Brain pericyte (primary cell): Measurements from ENCODE around the gene ZNHIT2.
"Not testable (repeated sequence)": the region's sequence is repeated elsewhere in the genome, so short reads cannot be mapped to it uniquely, and the experiment has no call there.

ENCODE experiments used
- DNase-seq: peaks from one replicate; pipeline ENCODE4 v3.0.0-alpha.2; 2012; ENCODE audit warnings: low read depth, low spot score

The ZNHIT2 gene

DNA sequence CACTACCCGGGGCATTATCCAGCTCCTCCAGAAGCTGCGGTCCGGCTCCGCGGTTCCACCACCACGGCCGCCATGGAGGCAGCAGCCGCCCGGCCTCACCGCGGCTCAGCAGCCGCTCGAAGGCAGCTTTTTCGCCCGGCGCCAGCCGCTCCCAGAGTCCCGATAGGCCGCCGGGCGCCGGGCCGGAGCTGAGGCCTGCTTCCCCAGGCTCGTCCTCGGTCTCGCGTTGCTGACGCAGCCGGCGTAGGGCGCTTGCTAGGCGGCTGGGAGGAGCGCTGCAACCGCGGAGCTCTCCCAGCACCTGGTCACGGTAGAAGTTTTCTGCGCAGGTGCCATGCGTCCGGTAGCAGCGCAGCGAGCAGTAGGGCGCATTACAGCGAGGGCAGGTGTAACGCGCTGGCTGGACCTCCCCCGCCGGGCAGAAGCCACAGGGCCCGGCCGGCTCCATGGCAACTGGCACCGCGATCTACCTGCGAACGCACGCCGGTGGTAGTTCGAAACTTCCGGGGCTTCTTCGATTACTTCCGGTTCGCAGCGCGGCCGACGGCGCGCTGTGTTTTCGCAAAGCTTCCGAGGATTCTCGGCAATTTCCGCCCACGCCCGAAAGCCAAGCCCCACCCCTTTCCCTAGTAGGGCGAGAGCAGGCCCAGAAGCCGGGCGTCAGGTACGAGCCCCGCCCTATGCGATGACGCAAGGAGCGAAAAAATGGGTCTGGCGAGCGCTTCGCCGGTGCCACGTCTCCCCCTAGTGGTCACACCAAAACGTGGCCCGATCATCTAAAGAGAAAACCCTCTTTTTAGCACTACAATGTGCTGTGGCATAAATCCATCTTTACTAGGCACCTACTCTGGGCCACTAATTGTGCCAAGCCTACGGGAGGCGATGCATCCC lies at the start of gene ZNHIT2:
ZNHIT2 (minus strand) TSS at position 496 of the 891 bp plus-strand sequence; CDS start at position 448, 48 bp downstream.
- DNase-seq, result peak; percentile 97

DNA sequence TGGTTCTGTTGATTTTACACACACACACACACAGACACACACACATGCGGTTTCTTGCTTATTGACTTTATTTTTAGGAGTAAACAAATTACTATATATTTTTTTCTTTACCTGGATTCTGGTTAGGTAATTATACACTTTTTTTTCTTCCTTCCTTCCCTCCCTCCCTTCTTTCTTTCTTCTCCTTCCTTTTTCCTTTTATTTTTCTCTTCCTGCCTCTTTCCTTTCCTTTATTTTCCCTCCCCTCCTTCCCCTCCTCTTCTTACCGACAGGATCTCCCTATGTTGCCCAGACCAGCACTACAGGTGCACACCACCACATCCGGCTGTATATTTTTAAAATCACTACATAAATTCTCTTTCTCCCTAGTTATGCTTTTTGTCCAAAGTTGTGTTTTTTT lies 49.4 kb upstream of the ZNHIT2 start:
- no peak for DNase-seq

DNA sequence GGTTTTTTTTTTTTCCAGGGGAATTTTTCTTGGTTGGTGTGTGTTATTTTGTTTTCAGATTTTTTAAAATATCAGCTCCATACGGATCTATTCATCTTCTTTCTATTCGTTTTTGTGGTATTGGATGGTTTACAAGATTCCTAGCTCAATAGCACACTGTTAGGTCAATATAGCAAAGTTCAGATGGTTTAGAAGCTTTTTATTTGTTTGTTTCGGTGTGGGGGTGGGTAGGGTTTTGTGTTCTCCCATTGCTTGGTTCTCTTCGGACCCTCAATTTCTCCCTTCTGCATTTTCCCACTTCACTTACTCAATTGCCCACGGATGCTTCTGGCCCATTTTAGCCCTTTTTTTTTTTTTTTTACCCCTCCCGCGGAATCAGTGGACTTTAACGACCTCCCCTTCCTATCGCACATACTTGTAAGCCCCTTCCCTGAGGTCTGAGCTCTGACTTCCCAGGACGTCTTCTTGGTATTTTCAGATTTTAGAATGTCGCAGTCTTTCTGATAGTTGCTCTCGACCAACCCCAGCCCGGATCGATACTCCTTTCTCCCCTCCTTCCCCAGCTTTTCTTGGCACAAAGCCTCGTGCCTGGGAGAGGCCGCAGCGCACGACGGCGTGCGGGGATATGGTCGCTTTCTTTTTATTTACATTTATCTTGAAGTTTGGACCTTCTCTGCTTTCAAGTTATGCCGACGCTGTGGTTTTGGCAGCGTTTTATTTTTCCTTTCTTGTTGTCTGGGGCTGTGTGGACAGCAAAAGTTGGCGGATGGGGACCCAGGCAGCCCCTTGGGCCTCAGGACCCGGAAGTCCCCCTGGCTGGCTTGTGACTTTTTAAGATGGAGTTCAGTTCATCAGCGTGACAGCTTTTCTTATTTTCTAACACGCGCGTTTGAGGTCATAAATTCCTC lies 48.2 kb upstream of the ZNHIT2 start:
- no peak for DNase-seq

DNA sequence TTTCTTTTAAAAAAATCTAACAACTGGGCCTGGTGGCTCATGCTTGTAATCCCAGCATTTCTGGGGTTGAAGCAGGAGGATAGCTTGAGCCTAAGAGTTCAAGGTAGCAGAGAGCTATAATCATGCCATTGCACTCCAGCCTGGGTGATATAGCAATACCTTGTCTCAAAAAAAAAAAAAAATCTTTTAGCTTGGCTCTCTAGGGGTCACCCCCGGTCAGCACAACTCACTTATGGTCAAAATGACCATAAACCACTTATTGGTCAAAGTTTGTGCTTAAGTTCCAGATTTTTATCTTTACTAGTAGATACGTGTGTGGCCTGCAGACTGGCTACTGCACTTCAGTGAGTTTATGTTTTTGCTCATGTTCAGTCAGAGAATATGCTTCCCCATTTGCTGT lies 46.2 kb upstream of the ZNHIT2 start:
- DNase-seq, result no peak

DNA sequence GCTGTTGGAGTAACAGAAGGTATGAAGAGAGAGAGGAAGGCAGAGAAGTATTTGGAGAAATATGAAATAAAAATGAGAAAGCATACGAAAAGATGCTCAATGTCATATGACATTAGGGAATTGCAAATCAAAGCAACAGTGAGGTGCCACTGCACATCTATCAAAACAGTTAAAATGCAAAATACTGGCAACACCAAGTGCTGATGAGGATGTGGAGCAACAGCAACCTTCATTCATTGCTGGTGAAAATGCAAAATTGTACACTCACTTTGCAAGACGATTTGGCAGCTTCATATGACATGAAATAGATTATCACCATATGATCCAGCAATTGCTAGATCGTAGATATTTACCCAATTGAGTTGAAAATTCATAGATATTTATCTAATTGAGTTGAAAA lies 43.1 kb upstream of the ZNHIT2 start:
- DNase-seq, result no peak

DNA sequence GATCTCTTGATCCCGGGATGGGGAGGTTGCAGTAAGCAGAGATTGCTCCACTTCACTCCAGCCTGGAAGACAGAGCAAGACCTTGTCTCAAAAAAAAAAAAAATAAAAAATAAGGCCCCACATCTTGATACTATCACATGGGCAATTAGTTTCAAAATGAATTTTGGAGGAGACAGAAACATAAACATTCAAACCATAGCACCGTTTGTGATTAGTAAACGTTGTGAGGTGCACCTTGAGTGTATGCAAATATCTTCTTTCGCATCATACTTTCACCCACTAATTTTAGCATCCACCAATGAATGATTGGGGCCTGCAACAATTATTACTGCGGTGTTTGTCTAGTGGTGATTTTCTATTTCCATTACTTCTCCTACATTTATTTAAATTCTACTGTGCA lies 41.5 kb upstream of the ZNHIT2 start:
- no peak for DNase-seq

DNA sequence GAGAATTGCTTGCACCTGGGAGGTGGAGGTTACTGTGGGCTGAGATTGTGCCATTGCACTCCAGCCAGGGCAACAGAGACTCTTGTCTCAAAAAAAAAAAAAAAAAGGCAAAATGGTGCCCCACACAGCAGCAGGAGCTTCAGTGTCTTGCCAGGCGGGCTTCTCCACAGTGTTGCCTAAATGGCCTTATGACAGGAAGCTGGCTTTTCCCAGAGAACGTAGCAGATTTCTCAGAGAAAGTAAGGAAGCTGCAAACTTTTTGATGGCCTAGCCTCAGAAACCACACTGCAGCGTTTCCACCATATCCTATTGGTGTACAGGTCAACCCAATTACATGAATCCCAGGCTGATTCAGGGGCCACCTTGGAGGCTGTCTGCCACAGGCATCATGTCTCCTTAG lies 39.8 kb upstream of the ZNHIT2 start:
- DNase-seq, result no peak

DNA sequence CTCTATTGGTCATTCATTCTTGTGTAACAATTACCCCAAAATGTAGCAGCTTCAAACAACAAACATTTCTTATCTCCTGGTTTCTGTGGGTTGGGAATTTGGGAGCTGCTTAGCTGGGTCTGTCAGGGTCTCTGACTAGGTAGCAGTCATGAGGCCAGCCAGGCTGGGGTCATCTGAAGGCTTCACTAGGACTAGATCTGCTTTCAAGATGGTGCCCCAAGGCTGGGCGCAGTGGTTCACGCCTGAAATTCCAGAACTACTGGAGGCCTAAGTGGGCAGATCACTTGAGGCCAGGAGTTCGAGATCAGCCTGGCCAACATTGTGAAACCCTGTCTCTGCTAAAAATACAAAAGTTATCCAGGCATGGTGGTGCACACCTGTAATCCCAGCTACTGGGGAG lies 39.4 kb upstream of the ZNHIT2 start:
- DNase-seq, result no peak

DNA sequence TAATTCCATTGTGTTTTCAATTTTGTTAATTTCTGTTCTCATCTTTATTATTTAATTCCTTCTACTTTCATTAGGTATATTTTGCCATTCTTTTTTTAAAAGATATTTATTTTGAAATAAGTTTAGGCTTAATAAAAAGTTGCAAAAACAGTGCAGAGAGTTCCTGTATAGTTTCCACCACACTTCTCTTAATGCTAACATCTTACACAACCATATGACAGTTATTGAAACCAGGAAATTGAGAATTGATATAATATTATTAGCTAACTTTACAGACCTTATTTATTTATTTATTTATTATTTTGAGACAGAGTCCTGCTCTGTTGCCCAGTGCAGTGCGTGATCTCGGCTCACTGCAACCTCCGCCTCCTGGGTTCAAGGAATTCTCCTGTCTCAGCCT lies 38.8 kb upstream of the ZNHIT2 start:
- DNase-seq, result no peak

DNA sequence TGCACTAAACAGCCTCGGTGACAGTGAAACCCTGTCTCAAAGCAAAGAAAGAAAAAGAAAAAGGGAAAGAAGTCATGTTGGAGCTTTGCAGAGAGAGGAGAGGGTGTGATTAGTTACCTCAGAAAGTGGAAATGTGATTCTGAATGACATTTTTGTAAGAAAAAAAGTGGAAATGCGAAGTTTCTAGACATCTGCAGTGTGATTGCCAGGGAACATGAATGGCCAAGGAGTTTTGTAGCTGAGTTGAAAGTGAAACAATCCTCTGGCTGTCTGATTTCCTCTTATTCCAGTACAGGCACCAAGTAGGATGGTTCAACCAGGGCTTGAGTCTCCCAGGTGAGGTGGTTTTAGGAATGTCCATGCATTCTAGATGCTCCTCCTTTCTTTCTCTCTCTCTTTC lies 34.6 kb upstream of the ZNHIT2 start:
- no peak for DNase-seq

DNA sequence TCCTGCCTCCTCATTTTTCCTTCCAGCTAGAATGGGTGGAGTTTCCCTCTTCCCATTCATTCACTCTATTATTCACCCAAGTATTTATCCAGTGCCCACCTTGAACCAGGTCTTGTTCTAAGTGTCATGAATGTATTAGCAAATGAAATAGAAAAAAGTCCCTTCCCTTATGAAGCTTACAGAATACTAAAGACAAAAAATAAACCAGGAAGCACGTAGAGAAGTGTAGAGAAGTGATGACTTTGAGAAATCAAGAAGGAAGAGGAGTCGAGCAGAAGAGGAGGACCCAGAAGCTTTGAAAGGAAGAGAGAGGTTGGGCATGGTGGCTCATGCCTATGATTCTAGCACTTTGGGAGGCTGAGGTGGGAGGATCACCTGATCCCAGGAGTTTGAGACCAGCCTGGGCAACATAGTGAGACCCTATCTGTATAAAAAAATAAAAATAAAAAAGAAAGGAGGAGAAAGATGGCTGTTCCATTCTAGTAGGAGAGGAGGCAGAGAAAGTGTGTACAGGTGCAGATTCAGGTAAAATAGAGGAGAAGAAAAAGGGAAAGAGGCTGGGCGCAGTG lies 33.9 kb upstream of the ZNHIT2 start:
- DNase-seq, result no peak

DNA sequence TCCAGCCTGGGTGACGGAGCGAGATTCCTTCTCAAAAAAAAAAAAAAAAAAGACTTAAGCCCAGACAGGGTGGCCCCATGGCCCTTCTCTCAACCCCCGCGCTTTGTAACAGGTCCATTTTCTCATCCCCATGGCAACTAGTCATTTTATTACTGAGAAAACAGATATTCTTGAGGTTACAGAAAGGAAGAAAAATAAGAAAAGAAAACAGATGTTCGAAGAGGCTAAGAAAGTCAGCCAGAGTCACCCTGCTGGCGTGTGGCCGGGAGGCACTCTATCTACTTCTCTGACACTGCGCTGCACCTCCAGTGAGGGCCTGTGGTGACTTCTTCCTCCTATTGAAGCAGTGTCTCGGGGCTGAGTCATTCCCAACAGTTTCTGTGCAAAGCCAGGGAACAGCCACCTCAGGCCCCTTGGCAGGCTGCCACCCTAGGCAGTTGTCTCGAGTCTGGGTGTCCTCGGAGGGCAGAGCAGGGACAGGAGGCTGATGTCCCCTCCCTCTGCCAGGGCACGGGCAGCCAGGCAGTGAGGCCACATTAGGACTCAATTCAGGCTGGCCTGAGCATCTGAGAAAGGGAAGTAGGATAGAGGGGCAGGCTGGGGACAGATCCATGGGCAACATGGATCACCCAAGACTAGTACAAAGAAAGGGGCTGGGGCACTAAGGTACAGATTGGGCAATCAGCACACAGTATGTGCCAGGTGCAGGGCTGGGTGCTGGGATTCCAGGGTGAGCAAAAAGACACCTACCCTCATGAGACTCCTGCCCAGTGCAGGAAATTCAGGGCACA lies 33.2 kb upstream of the ZNHIT2 start:
- peak; percentile 48 for DNase-seq

DNA sequence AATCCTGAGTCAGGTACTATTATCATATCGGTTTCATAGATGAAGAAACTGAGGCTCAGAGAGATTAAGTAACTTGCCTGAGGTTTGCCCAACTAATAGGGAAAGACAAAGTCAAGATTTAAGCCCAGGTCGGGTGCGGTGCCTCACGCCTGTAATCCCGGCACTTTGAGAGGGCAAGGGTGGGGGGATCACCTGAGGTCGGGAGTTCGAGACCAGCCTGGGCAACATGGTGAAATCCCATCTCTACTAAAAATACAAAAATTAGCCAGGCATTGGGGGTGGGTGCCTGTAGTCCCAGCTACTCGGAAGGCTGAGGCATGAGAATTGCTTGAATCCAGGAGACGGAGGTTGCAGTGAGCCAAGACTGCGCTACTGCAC lies 32.6 kb upstream of the ZNHIT2 start:
- DNase-seq, result not testable (repeated sequence)

DNA sequence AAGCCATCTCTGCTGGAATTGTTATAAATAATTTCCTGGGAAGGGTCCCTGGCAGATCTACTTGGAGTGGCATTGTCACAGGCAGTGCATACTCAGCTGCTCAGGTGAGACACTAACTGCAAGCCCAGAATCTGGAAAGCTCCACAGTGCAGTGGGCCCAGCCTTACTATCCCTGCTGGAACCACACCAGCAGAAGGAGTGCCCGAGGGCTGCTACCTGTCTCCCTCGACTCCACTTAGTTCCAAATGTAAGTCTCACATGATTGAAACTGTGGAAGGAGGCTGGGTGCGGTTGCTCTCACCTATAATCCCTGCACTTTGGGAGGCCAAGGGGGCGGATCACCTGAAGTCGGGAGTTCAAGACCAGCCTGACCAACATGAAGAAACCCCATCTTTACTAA lies 31.2 kb upstream of the ZNHIT2 start:
- no peak for DNase-seq

DNA sequence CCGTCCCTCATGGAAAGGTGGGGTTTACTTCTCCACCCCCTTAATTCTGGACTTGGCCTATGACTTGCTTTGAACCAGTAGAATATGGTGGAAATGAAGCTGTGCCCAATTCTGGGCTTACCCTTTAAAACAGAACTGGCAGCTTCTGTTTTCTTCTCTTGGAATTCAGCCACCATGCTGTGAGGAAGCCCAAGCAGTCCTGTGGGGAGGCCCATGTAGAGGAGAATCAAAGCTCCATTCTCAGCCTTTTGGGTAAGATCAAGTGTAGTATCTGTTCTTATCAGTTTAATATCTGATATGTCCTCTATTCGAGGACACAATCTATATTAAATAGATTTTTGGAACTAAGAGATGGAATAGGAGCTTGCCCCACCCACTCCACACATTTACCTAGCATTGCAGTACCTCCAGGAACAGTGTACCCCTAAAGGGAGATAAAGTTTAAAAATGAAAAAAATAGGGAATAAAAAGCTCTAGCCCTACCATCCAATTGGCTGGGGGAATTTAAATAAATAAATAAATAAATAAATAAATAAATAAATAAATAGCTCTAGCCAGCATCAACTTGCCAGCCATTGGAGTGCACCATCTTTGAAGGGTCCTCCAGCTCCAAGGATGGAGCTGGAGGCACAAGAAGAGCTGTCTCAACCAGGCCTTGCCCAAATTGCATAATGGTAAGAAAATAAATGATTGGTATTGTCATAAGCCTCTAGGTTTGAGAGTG lies 30.0 kb upstream of the ZNHIT2 start:
- no peak for DNase-seq

DNA sequence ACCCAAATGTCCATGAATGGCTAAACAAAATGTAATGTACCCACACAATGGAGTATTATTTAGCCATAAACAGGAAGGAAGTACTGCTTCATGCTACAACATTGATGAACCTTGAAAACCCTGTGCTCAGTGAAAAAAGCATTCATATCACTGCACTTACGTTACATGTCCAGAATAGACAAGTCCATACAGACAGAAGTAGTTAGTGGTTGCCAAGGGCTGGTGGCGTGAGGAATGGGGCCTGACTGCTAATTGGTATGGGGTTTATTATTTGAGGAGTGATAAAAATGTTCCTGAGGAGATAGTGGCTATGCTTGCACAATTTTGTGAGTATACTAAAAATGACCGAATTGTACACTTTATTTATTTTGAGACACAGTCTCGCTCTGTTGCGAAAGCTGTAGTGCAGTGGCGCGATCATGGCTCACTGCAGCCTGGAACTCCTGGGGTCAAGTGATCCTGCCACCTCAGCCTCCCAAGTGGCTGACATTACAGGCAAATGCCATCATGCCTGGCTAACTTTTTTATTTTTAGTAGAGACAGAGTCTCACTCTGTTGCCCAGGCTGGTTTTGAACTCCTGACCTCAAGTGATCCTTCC lies 24.5 kb upstream of the ZNHIT2 start:
- no peak for DNase-seq

DNA sequence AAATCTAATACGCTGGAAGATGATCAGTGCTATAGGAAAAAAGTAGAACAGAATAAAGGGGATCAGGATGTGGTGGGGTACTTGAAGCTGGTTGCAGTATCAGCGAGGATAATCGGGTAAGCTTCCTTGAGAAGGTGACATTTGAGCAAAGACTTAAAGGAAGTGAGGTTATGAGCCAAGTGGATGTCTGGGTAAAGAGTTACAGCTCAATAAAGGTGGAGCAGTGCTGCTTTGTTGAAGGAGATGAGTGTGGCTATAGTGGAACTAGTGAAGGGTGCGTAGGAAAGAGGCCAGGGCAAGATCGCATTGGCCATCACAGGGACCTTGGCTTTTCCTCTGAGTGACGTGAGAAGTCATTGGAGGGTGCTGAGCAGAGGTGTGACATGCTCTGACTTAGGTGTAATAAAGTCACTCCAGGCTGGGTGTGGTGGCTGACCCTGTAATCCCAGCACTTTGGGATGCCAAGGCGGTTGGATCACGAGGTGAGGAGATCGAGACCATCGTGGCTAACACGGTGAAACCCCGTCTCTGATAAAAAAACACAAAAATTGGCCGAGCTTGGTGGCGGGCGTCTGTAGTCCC lies 19.1 kb upstream of the ZNHIT2 start:
- DNase-seq, result no peak

DNA sequence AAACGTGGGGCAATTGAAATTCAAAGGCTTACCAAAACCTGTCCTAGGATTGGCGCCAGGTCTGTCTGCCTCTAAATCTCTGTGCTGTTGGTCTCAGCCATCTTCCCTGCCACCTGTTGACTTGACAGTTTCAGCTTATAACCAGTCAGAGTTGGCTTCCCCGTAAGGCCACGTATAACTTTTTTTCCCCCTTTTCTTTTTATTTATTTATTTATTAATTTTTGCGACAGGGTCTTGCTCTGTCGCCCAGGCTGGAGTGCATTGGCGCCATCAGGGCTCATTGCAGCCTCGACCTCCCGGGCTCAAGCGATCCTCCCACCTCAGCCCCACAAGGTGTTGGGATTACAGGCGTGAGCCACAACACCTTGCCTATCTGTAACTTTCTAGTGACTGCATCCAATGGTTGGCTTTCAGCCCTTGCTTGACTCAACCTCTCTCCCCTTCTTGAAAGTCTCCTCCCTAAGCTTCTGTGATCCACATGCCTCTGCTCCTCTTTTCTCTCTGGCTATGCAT lies 18.2 kb upstream of the ZNHIT2 start:
- no peak for DNase-seq

DNA sequence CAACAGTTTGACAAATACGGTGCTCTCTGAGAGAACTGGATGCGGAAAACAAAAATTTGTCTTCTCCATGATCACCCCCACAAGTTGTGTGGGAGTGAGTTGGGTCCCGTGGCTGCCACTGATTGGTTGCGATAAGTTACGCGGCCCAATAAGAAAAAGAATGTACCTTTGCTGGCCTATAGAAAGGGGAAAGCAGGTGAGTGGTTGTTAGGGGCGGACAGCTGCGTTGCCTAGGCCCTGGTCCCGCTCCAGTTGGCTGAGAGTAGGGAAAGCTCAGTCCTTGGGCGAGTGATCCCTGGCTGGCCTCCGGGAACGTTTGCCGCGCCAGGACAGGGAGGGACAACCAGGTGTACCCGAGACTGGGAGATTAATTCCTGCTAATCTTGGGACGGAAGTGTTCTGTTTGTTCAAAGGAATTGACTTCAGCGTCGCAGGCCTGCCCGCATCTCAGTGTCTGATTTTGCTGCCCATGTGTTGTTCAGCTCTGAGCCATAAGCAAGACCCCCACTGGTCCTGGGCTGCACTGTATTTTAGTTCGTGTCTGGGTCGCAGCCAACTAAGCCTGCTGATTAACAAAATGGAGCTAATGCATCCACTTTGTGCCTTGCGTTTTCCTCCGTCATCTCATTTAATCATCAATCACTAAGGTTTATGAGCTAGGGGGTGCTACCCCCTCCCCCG lies 17.6 kb upstream of the ZNHIT2 start:
- DNase-seq, result peak; percentile 82
